T-helper 2 cell (primary cell): ENCODE results near the gene HIPK2.
"Not testable (repeated sequence)": the region's sequence is repeated elsewhere in the genome, so short reads cannot be mapped to it uniquely, and the experiment has no call there.

ENCODE experiments used
- DNase-seq, 5 experiments: peaks; one replicate each; pipeline versions ENCODE4 v3.0.0 to v3.0.0-alpha.2; 2012 to 2022

HIPK2 gene

GRCh38 chr7:139618482-139619366, 159.1 kb downstream of the HIPK2 start:
- DNase-seq = peak in 2 of 5 experiments; percentile 24 to 26

GRCh38 chr7:139617074-139617473, 160.7 kb downstream of the HIPK2 start:
- no peak for DNase-seq

- DNase-seq = no peak
Measured at GRCh38 chr7:139614886-139615285, 162.9 kb downstream of the HIPK2 start.

GRCh38 chr7:139613971-139614411, 163.8 kb downstream of the HIPK2 start:
- no peak for DNase-seq

GRCh38 chr7:139611556-139611955, 166.2 kb downstream of the HIPK2 start:
- not testable (repeated sequence) for DNase-seq

GRCh38 chr7:139610595-139610994, 167.2 kb downstream of the HIPK2 start:
- no peak for DNase-seq

- no peak for DNase-seq
Measured at GRCh38 chr7:139603896-139604295, 173.9 kb downstream of the HIPK2 start.

- DNase-seq = no peak
Measured at GRCh38 chr7:139603282-139603681, 174.5 kb downstream of the HIPK2 start.

- DNase-seq = peak in 1 of 5 experiments; percentile 61
Measured at GRCh38 chr7:139602143-139602722, 175.6 kb downstream of the HIPK2 start.

GRCh38 chr7:139601176-139601575, 176.6 kb downstream of the HIPK2 start:
- DNase-seq = no peak

- no peak for DNase-seq
Measured at GRCh38 chr7:139600306-139600705, 177.5 kb downstream of the HIPK2 start.

GRCh38 chr7:139598642-139599041, 179.2 kb downstream of the HIPK2 start:
- DNase-seq = no peak

GRCh38 chr7:139597028-139597427, 180.8 kb downstream of the HIPK2 start:
- no peak for DNase-seq

- no peak for DNase-seq
Measured at GRCh38 chr7:139596626-139597025, 181.2 kb downstream of the HIPK2 start.

- DNase-seq = no peak
Measured at GRCh38 chr7:139595806-139596205, 182.0 kb downstream of the HIPK2 start.

GRCh38 chr7:139594911-139595476, 182.8 kb downstream of the HIPK2 start:
- no peak for DNase-seq

- DNase-seq = no peak
Measured at GRCh38 chr7:139594090-139594489, 183.7 kb downstream of the HIPK2 start.

- no peak for DNase-seq
Measured at GRCh38 chr7:139592801-139593461, 184.9 kb downstream of the HIPK2 start.

- no peak for DNase-seq
Measured at GRCh38 chr7:139591550-139592195, 186.1 kb downstream of the HIPK2 start.

- DNase-seq = no peak
Measured at GRCh38 chr7:139589474-139589873, 188.3 kb downstream of the HIPK2 start.

- no peak for DNase-seq
Measured at GRCh38 chr7:139588632-139589031, 189.2 kb downstream of the HIPK2 start.

- DNase-seq = no peak
Measured at GRCh38 chr7:139587535-139587934, 190.3 kb downstream of the HIPK2 start.

GRCh38 chr7:139586286-139586685, 191.5 kb downstream of the HIPK2 start:
- no peak for DNase-seq
